ENCODE measurements around the gene C17orf107. TPM values are rescaled to one million over a fixed set of nuclear protein-coding genes. Genes with fewer than 3 reads are reported as not detected.

C17orf107 gene
- total RNA-seq, 4 donors from 2014 or later: 0.27 to 2.7 (median 0.92) TPM

DNA sequence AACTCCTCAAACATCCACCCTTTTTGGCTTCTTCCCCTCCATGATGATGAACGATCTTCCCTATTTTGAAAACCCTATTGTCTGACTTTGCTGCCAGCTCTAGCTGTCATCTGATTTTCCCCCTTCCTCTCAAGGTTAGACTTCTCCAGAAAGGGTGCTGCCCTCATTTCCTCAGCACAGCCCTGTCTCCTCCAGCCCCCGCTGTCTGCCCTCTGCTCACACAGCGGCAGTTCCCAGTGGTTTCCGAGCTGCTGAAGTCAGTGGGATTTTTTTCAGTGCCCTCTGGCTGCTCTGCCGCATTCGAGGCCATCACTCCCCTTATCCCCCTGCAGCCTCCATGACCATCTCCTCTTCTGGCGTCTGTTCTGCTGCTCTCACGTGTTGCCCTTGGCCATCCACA is 26.6 kb upstream of the C17orf107 start:
- 53 to 55% methylated on average over 8 of the region's 8 CpGs for WGBS, 2 donors
- no peak overlapping the region for H3K27ac ChIP-seq
- TF ChIP-seq, protein P1, sequence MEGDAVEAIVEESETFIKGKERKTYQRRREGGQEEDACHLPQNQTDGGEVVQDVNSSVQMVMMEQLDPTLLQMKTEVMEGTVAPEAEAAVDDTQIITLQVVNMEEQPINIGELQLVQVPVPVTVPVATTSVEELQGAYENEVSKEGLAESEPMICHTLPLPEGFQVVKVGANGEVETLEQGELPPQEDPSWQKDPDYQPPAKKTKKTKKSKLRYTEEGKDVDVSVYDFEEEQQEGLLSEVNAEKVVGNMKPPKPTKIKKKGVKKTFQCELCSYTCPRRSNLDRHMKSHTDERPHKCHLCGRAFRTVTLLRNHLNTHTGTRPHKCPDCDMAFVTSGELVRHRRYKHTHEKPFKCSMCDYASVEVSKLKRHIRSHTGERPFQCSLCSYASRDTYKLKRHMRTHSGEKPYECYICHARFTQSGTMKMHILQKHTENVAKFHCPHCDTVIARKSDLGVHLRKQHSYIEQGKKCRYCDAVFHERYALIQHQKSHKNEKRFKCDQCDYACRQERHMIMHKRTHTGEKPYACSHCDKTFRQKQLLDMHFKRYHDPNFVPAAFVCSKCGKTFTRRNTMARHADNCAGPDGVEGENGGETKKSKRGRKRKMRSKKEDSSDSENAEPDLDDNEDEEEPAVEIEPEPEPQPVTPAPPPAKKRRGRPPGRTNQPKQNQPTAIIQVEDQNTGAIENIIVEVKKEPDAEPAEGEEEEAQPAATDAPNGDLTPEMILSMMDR (IDR thresholded peaks at IDR 0.05): no peak
- TF ChIP-seq POLR2A (IDR thresholded peaks at IDR 0.05): no peak

DNA sequence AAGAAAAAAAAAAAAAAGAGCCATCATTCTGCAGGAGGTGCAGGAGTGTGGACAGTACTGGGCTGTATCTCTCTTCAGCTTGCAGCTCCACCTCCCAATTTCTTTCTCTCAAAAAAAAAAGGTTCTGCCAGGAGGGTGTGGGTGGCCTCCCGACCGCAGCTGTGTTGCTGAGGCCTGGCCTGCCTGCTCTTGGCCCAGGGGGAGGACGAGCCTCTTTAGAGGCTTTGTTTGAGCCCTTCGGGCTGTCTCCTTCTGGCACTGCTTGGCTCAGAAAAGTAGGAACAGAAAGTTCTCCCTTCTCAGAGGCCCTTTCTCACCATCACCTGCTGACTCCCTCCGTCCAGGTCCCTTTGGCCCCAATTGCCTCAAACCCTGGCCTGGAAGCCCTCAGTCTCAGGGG is 22.2 kb upstream of the C17orf107 start:
- no peak for TF ChIP-seq POLR2A (IDR thresholded peaks at IDR 0.05)
- TF ChIP-seq, protein P1 (IDR thresholded peaks at IDR 0.05): no peak
- Histone ChIP-seq H3K9me3 (no peaks in the 10 kb centered on the region), H3K27me3 (no peaks in the 10 kb centered on the region), H3K36me3 (peaks cover 11 to 90% (median 19%) of the 10 kb centered on the region in 3 donors), H3K27ac (peak overlapping the region in 1 of 4 donors; percentile 13), H3K4me1 (peaks cover 8 to 41% (median 8%) of the 10 kb centered on the region in 3 donors), H3K4me3 (no peak overlapping the region)
- no peak for DNase-seq
- WGBS, 2 donors: 57 to 77% methylated on average over 4 to 5 of the region's 5 CpGs
- intact Hi-C loops (cut with DNase I): no loop called here

More for the DNA sequence above, 26.6 kb upstream of the C17orf107 start:
- Histone ChIP-seq H3K27me3 (no peaks in the 10 kb centered on the region), H3K4me3 (no peak overlapping the region), H3K4me1 (peaks cover 0 to 26% (median 0%) of the 10 kb centered on the region in 3 donors), H3K9me3 (no peaks in the 10 kb centered on the region), H3K36me3 (peaks cover 0 to 87% (median 5%) of the 10 kb centered on the region in 3 donors)
- intact Hi-C loops (cut with DNase I): no loop called here
- no peak for DNase-seq

DNA sequence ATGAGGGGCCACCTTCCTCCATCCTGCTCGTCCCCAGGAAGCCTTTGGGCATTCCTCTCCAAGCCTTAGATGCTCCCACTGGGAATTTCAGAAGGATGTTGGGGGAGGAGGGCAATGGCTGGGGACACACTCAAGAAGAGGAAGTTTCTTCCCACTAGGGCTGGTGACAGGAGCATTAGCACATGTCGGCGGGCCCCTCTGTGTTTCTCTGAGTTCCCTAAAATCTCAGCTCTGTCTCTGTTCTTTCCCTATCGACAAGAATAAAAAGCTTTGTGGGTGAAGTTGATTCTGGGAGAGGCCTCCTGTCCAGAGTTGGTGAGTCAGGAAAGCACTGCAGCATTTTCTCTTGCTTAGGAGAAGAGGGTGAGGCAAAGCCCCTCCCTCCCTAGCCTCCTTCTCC is 19.7 kb upstream of the C17orf107 start:
- Histone ChIP-seq H3K27me3 (no peaks in the 10 kb centered on the region), H3K36me3 (peaks cover 17 to 97% (median 25%) of the 10 kb centered on the region in 3 donors), H3K4me1 (peaks cover 8 to 29% (median 8%) of the 10 kb centered on the region in 3 donors), H3K27ac (no peak overlapping the region), H3K9me3 (no peaks in the 10 kb centered on the region), H3K4me3 (no peak overlapping the region)
- intact Hi-C loops (cut with DNase I): no loop called here
- no peak for DNase-seq
- WGBS, 2 donors: 74 to 85% methylated on average over 3 to 4 of the region's 4 CpGs
- no peak for TF ChIP-seq POLR2A (IDR thresholded peaks at IDR 0.05)
- TF ChIP-seq, protein P1 (IDR thresholded peaks at IDR 0.05): no peak

DNA sequence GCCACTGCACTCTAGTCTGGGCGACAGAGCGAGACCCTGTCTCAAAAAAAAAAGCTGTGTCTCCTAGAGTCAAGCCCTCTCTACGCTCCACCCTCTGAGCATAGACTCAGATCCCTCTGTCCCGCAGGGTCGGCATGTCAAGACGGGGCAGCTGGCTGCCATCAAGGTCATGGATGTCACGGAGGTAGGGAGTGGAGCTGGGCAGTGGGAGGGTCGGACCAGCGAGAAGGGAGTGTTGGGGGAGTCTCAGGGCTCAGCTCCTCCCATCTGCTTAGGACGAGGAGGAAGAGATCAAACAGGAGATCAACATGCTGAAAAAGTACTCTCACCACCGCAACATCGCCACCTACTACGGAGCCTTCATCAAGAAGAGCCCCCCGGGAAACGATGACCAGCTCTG is 18.5 kb upstream of the C17orf107 start:
- peak overlapping the region; percentile 50 to 71 (median 62) for H3K27ac ChIP-seq
- no peaks in the 10 kb centered on the region for H3K9me3 ChIP-seq
- 61 to 84% methylated on average over 11 to 13 of the region's 15 CpGs for WGBS, 2 donors

DNA sequence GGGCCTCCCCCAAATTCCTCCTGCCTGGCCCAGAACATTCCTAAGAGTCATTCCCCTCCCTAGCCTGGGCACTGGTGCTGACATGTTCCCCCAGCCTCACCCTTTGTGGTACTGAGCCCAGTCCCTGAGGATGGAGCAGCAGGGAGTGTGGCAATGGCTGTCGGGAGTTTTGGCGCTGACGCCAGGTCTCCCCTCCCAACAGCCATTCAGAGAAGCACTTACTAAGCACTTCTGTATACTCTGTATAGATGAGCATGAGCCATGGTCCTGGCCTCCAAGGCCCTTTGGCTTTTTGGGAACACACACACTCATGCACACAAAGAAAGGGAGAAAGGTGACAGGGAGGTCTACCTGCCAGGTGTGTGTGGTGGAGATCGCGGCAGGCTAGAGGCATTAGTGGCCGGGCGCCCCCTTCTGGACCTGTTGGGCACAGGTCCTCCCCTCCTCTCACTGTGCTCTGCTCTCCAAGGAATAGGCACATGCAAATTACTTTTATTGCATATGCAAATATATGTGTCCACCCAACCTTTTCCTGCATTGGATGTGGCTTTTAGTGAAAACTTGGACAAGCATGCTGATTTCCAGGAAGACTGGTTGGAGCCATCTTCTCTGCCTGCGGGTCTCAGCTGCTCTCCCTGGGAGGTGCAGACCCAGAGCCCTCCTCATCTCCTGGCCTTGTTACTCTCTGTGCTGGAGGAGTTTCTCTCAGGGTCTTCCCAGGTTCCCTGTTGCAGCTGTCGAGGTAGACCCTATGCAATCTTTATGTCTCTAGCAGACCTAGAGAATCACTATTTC is 17.4 kb upstream of the C17orf107 start:
- TF ChIP-seq, protein P1 (IDR thresholded peaks at IDR 0.05): peak; percentile 72 to 92 (median 84)
- TF ChIP-seq POLR2A (IDR thresholded peaks at IDR 0.05): no peak
- no peak overlapping the region for H3K4me3 ChIP-seq
- peak overlapping the region; percentile 50 to 71 (median 62) for H3K27ac ChIP-seq
- WGBS, 2 donors: 34 to 35% methylated on average over 6 to 7 of the region's 9 CpGs
- peaks cover 34 to 97% (median 49%) of the 10 kb centered on the region in 3 donors for H3K36me3 ChIP-seq
- no peaks in the 10 kb centered on the region for H3K27me3 ChIP-seq
- intact Hi-C loops (cut with DNase I): no loop called here
- peaks cover 8 to 24% (median 8%) of the 10 kb centered on the region in 3 donors for H3K4me1 ChIP-seq
- DNase-seq: no peak
- no peaks in the 10 kb centered on the region for H3K9me3 ChIP-seq

More for the DNA sequence above, 18.5 kb upstream of the C17orf107 start:
- Histone ChIP-seq H3K36me3 (peaks cover 24 to 97% (median 38%) of the 10 kb centered on the region in 3 donors), H3K4me1 (peaks cover 8 to 29% (median 8%) of the 10 kb centered on the region in 3 donors), H3K4me3 (no peak overlapping the region), H3K27me3 (no peaks in the 10 kb centered on the region)
- intact Hi-C loops (cut with DNase I): no loop called here
- no peak for TF ChIP-seq POLR2A (IDR thresholded peaks at IDR 0.05)
- TF ChIP-seq, protein P1 (IDR thresholded peaks at IDR 0.05): no peak
- DNase-seq: no peak

All from esophagus squamous epithelium (tissue), 5 donors.